Karpas-422 (cell line): ENCODE data around the gene DAZAP2. TPM values are rescaled to one million over a fixed set of nuclear protein-coding genes. Genes with fewer than 3 reads are reported as not detected.

Source experiments
- DNase-seq: peaks from one replicate; pipeline ENCODE4 v3.0.0-alpha.2; 2015
- H2AFZ ChIP-seq: fragments of 200-600 bp; sonication (generic); 2 replicates; pipeline ENCODE4 v1.6.1; 2014; ENCODE audit warnings: antibody characterized with exemption, low read length, mixed read lengths
- H3K27ac ChIP-seq: fragments of 200-600 bp; sonication (generic); 2 replicates; pipeline ENCODE4 v1.5.1; 2014; ENCODE audit warnings: mild to moderate bottlenecking, low read length, moderate library complexity
- H3K27me3 ChIP-seq: fragments of 200-600 bp; sonication (generic); 2 replicates; pipeline ENCODE4 v1.6.1; 2014; ENCODE audit warnings: low read length, mixed read lengths
- H3K36me3 ChIP-seq: fragments of 200-600 bp; sonication (generic); 2 replicates; pipeline ENCODE4 v1.6.1; 2014; ENCODE audit warnings: low read length, mixed read lengths; ENCODE audit not compliant: insufficient read depth
- H3K4me1 ChIP-seq: fragments of 200-600 bp; sonication (generic); 2 replicates; pipeline ENCODE4 v1.6.1; 2014; ENCODE audit warnings: mild to moderate bottlenecking, low read length, mixed read lengths
- H3K4me2 ChIP-seq: fragments of 200-600 bp; sonication (generic); 2 replicates; pipeline ENCODE4 v1.6.1; 2014; ENCODE audit warnings: low read length, low read depth, mild to moderate bottlenecking; ENCODE audit not compliant: poor library complexity, severe bottlenecking
- H3K4me3 ChIP-seq: fragments of 200-600 bp; sonication (generic); 2 replicates; pipeline ENCODE4 v1.5.1; 2014; ENCODE audit warnings: mild to moderate bottlenecking, antibody characterized with exemption, low read length, mixed read lengths
- H3K79me2 ChIP-seq: fragments of 200-600 bp; sonication (generic); 2 replicates; pipeline ENCODE4 v1.6.1; 2014; ENCODE audit warnings: mild to moderate bottlenecking, low read length, mixed read lengths
- H3K9ac ChIP-seq: fragments of 200-600 bp; sonication (generic); 2 replicates; pipeline ENCODE4 v1.6.0; 2014; ENCODE audit warnings: low read length
- H3K9me2 ChIP-seq: fragments of 200-600 bp; sonication (generic), shearing (Covaris generic); replicated peaks from 2 replicates; pipeline ENCODE4 v1.6.0; 2014; ENCODE audit warnings: mild to moderate bottlenecking, low read length, moderate library complexity; ENCODE audit not compliant: insufficient read depth
- H3K9me3 ChIP-seq: fragments of 300-700, 200-600 bp; sonication (generic); 2 replicates; pipeline ENCODE4 v1.6.1; 2014; ENCODE audit warnings: low read length, mixed read lengths
- H4K20me1 ChIP-seq: fragments of 200-600 bp; sonication (generic); 2 replicates; pipeline ENCODE4 v1.6.1; 2014; ENCODE audit warnings: mild to moderate bottlenecking, antibody characterized with exemption, low read length, low read depth; ENCODE audit not compliant: insufficient read depth
- total RNA-seq: library from RNA; depleted of rRNA; stranded (reverse); fragments of >200 nt; shearing (Covaris generic); gene quantifications from 2 replicates; pipeline ENCODE4 v1.2.3, GENCODE V29; 2014; ENCODE audit warnings: low replicate concordance

Gene DAZAP2
- total RNA-seq, 1 experiment from 2014 or later = 362 TPM

DNA sequence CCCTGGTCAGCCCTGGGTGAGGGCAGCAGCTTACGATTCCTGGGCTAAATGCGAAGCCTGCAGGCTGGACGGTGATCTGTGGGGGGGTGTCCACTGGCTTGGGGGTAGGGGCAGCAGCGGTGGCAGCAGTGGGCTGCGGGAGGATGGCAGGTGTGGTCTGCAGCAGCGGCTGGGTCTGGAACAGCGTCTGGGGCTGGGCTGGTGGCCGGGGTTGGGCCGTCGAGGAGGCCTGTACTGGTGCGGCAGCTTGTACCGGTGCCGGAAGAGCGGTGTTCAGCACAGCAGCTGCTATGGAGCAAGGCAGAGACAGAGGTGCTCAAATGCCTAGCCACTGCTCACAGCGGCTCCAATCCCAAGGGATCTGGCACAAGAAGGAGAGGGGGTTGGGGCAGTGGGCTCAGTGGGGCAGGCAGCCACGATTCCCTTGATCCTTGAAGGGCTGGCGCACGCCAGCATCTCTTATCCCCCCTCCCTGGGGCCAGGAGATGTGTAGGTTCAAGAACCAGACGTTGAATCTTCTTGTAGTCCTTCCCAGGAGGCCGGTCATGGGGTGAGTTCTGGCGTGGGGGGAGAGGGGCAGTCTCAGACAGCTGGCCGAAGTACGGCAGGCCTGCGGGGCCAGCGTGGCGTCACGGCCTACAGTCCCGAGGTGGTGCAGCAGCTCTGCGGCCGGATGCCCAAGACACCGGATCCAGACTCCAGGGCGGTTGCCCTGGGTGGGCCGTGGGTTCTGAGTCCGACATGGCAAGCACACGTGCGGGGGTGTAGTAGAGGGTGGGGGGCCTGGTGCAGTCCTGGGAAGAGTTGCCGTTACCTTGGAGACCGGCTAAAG is 40.7 kb upstream of the DAZAP2 start:
- Histone ChIP-seq H3K9me2 (no peaks in the 10 kb centered on the region), H3K79me2 (no peaks in the 10 kb centered on the region), H3K36me3 (no peaks in the 10 kb centered on the region), H2AFZ (no peak overlapping the region), H4K20me1 (no peaks in the 10 kb centered on the region), H3K9ac (no peak overlapping the region), H3K9me3 (no peaks in the 10 kb centered on the region), H3K27ac (no peak overlapping the region), H3K4me2 (no peak overlapping the region), H3K4me1 (no peaks in the 10 kb centered on the region), H3K27me3 (no peaks in the 10 kb centered on the region), H3K4me3 (no peak overlapping the region)
- DNase-seq = no peak

DNA sequence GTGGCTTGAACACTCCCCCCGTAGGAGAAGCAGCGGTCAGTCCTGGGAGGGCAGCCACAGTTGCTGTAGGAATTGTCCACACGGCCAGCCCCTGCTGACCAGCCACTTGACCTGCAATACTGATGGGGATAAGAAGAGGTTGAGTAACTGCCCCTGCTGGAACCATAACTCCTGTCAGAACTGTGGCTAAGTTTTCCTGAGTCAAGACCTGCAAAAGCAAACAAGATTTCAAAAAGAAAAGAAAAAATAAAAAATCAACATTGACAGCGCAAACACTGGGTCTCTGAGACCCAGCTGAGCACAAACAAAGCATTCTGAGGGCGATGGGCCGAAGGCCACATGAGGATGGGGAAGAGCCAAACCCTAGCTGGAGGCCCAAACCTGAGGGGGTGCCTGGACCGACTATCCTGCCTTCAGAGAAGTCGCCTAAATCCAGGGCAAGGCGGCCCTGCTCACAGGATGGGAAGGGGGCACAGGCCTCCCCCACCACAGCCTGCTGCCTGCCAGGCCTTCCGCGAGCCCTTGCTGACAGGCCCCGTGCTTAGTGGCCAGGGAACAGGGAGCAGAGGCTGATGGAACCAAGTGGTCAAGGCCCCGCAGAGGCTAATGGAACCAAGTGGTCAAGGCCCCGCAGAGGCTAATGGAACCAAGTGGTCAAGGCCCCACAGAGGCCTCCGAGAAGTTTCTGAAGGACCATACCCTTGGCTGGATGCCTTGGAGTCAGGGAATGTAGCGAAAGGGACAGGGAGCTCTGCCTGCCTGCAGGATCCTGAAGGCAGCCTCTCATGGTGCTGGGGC is 39.9 kb upstream of the DAZAP2 start:
- Histone ChIP-seq H3K4me1 (no peaks in the 10 kb centered on the region), H3K79me2 (no peaks in the 10 kb centered on the region), H4K20me1 (no peaks in the 10 kb centered on the region), H3K9me2 (no peaks in the 10 kb centered on the region), H3K4me3 (no peak overlapping the region), H3K36me3 (no peaks in the 10 kb centered on the region), H3K9me3 (no peaks in the 10 kb centered on the region), H2AFZ (no peak overlapping the region), H3K4me2 (no peak overlapping the region), H3K27ac (no peak overlapping the region), H3K9ac (no peak overlapping the region), H3K27me3 (no peaks in the 10 kb centered on the region)
- no peak for DNase-seq

DNA sequence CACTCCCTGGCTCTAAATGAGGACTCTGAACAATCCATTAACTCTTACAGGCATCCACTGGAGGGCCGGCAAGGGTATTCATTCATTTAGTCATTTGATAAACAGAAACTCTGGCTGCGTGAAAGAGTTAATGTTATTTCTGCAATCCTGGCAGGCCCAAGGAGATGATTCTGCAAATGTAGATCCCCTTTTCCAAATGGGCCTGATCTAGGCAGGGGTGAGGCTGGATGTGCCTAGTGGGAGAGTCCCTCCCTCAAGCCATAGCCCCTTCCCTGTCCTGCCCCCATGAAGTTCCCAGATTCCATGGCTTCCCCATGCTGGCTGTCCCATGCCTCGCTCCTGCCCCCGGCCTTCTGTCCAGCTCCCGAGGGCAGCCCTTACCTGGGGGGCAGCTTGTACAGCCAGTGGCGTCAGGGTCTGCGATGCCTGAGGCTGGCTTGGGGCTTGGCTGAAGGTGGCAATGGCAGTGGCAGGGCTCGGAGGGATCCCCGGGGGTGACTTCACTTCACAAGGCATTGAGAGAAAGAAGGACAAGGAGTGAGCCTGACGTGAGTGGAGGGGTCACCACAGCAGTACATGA is 39.2 kb upstream of the DAZAP2 start:
- Histone ChIP-seq H4K20me1 (no peaks in the 10 kb centered on the region), H3K27me3 (no peaks in the 10 kb centered on the region), H3K9me2 (no peaks in the 10 kb centered on the region), H3K27ac (no peak overlapping the region), H3K4me1 (no peaks in the 10 kb centered on the region), H2AFZ (no peak overlapping the region), H3K4me2 (no peak overlapping the region), H3K79me2 (no peaks in the 10 kb centered on the region), H3K9ac (no peak overlapping the region), H3K36me3 (no peaks in the 10 kb centered on the region), H3K9me3 (no peaks in the 10 kb centered on the region), H3K4me3 (no peak overlapping the region)
- no peak for DNase-seq

DNA sequence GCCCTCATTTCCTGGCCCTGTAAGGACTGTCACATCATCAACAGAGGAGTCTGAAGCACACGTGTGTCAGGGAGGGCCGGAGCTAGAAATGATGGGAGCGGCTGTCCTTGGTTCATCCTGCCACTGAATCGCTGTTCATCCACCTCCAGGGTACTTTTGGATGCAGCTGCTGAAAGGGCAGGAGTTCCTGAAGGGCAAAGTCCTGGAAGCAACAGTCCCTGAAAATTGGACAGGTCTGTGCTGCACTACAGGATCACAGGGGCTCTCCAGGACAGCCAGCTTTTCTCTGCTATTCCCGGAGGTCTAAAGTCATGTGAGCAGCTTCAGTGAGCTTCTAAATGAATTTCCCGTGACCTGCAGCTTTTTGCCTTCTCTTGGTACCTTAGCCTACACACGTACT is 38.5 kb upstream of the DAZAP2 start:
- Histone ChIP-seq H3K27ac (no peak overlapping the region), H3K4me2 (no peak overlapping the region), H3K9me2 (no peaks in the 10 kb centered on the region), H3K4me1 (no peaks in the 10 kb centered on the region), H3K79me2 (no peaks in the 10 kb centered on the region), H3K9me3 (no peaks in the 10 kb centered on the region), H4K20me1 (no peaks in the 10 kb centered on the region), H3K9ac (no peak overlapping the region), H2AFZ (no peak overlapping the region), H3K36me3 (no peaks in the 10 kb centered on the region), H3K27me3 (no peaks in the 10 kb centered on the region), H3K4me3 (no peak overlapping the region)
- no peak for DNase-seq

DNA sequence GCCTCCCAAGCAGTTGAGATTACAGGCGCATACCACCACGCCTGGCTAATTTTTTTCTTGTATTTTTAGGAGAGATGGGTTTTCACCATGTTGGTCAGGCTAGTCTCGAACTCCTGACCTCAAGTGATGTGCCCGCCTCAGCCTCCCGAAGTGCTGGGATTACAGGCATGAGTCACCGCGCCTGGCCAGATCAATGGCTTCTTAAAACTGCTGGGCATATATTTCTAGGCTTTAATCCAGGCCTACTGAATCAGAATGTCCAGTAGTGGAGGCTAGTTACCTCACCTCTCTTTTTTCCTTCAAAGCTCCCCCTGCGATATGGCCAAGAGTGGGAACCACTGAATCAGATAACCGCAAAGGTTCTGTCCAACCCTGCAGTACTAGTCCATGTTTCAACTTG is 37.8 kb upstream of the DAZAP2 start:
- Histone ChIP-seq H3K9me2 (no peaks in the 10 kb centered on the region), H3K27ac (no peak overlapping the region), H3K9ac (no peak overlapping the region), H4K20me1 (no peaks in the 10 kb centered on the region), H3K27me3 (no peaks in the 10 kb centered on the region), H2AFZ (no peak overlapping the region), H3K4me1 (no peaks in the 10 kb centered on the region), H3K9me3 (no peaks in the 10 kb centered on the region), H3K79me2 (no peaks in the 10 kb centered on the region), H3K4me3 (no peak overlapping the region), H3K36me3 (no peaks in the 10 kb centered on the region), H3K4me2 (no peak overlapping the region)
- no peak for DNase-seq

DNA sequence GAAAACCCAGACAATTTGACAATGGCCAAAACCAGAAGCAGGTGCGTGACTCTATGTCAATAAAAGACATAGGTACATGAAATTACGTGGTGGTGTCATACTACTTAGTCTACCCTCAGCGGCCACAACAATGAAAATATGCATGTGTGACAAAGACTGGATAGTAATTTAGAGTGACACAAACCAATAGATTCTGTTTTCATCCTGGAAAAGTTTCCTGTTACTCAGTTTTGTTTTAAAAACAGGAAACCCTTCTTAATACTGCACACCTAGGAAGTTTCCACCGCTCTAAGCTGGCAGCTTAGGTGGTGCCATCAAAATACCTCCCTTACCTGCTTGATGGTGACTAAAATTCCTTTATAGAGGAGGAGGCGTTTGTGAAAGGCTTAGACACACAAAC is 35.9 kb upstream of the DAZAP2 start:
- H3K36me3 ChIP-seq = no peaks in the 10 kb centered on the region
- no peaks in the 10 kb centered on the region for H3K27me3 ChIP-seq
- no peaks in the 10 kb centered on the region for H3K9me2 ChIP-seq
- H3K4me3 ChIP-seq = no peak overlapping the region
- no peak overlapping the region for H3K9ac ChIP-seq
- no peaks in the 10 kb centered on the region for H3K79me2 ChIP-seq
- no peaks in the 10 kb centered on the region for H3K9me3 ChIP-seq
- H4K20me1 ChIP-seq = no peaks in the 10 kb centered on the region
- no peak overlapping the region for H3K4me2 ChIP-seq
- no peaks in the 10 kb centered on the region for H3K4me1 ChIP-seq
- no peak for DNase-seq
- no peak overlapping the region for H3K27ac ChIP-seq
- H2AFZ ChIP-seq = no peak overlapping the region

DNA sequence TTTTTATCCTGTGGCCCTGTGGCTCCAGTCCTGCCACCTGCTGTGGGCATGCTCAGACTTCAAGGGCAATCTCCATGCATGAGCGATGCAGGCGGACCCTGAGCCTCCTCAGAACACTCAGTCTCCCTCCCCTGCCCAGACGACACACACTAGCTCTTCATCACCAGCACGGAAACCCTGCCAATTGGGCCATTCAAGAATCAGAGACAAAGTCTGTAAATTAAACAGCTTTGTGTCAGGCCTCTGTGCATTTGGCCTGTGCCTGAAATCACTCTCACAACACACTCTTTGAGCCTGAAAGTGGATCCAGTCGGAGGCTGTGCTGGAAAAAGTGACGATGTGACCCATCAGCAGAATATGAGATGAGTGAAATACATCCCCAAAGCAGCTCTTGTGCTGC is 33.3 kb upstream of the DAZAP2 start:
- no peak overlapping the region for H3K4me2 ChIP-seq
- no peaks in the 10 kb centered on the region for H3K36me3 ChIP-seq
- no peak for DNase-seq
- no peaks in the 10 kb centered on the region for H3K27me3 ChIP-seq
- no peaks in the 10 kb centered on the region for H3K79me2 ChIP-seq
- H3K9ac ChIP-seq = no peak overlapping the region
- no peak overlapping the region for H2AFZ ChIP-seq
- H3K9me2 ChIP-seq = no peaks in the 10 kb centered on the region
- no peaks in the 10 kb centered on the region for H4K20me1 ChIP-seq
- no peak overlapping the region for H3K4me3 ChIP-seq
- H3K4me1 ChIP-seq = no peaks in the 10 kb centered on the region
- H3K27ac ChIP-seq = no peak overlapping the region
- H3K9me3 ChIP-seq = no peaks in the 10 kb centered on the region

DNA sequence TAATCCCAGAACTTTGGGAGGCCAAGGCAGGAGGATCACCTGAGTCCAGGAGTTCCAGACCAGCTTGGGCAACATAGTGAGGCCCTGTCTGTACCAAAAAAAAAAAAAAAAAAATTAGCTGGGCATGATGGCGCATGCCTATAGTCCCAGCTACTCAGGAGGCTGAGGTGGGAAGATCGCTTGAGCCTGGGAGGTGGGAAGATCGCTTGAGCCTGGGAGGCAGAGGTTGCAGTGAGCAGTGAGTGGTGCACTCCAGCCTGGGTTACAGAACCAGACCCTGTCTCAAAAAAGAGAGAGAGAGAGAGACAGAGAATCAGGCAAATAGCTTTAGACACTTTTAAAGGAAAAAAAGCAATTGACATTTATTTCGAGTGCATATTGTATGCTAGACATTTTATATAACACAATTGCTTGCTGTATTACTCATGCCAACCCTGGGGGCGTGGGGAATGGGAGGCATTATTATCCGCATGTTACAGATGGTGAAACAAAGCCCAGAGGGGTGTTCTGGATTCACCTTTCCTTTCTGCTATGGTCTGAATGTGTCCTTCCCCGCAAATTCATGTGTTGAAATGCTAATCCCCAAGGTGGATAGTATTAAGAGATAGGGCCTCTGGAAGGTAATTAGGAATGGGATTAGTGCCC is 30.5 kb upstream of the DAZAP2 start:
- Histone ChIP-seq H3K27me3 (no peaks in the 10 kb centered on the region), H3K4me2 (no peak overlapping the region), H3K4me3 (no peak overlapping the region), H3K79me2 (no peaks in the 10 kb centered on the region), H3K9me3 (no peaks in the 10 kb centered on the region), H3K36me3 (no peaks in the 10 kb centered on the region), H3K9ac (no peak overlapping the region), H2AFZ (no peak overlapping the region), H3K9me2 (no peaks in the 10 kb centered on the region), H4K20me1 (no peaks in the 10 kb centered on the region), H3K27ac (no peak overlapping the region), H3K4me1 (no peaks in the 10 kb centered on the region)
- no peak for DNase-seq
